ENCODE results near the gene CHD2. TPM values are rescaled to one million over a fixed set of nuclear protein-coding genes. Genes with fewer than 3 reads are reported as not detected.

The CHD2 gene
- total and polyA plus RNA-seq, 2 donors (not counting 3 experiments of a cell fraction or from before 2014, with no cell fraction given) = 53.8 to 97.9 TPM

GRCh38 chr15:93005133-93005532, 105.0 kb downstream of the CHD2 start:
- POLR2A ChIA-PET = no interaction called here
- Histone ChIP-seq H3K27ac (ENCODE audit: insufficient read depth, low read depth, low read length) (no peak overlapping the region), H3K4me1 (ENCODE audit: control insufficient read depth, extremely low read depth, insufficient read depth, low read length) (no peaks in the 10 kb centered on the region), H3K4me2 (ENCODE audit: insufficient read depth, low read length) (no peak overlapping the region), H3K36me3 (ENCODE audit: control insufficient read depth in 2 of 2, extremely low read depth in 1 of 2, insufficient read depth in 2 of 2, low read length in 2 of 2) (peaks cover 32 to 43% of the 10 kb centered on the region in 2 experiments), H3K4me3 (replicated peaks in 1 of 3; ENCODE audit: insufficient read depth in 1 of 3, low read depth in 1 of 3, low read length in 3 of 3) (no peak overlapping the region), H4K20me1 (replicated peaks; ENCODE audit: control insufficient read depth, extremely low read depth, insufficient read depth, low read length) (peaks cover 2% of the 10 kb centered on the region), H3K9me3 (replicated peaks; ENCODE audit: control insufficient read depth, insufficient read depth, low read length) (no peaks in the 10 kb centered on the region), H3K79me2 (ENCODE audit: control insufficient read depth, insufficient read depth, low read length) (peaks cover 15% of the 10 kb centered on the region), H3K27me3 (ENCODE audit: control insufficient read depth in 2 of 2, insufficient read depth in 2 of 2, low read length in 2 of 2) (no peaks in the 10 kb centered on the region), H3K9me1 (replicated peaks; ENCODE audit: control insufficient read depth, extremely low read depth, insufficient read depth, low read length) (no peaks in the 10 kb centered on the region), H2AFZ (ENCODE audit: low read depth, low read length) (no peak overlapping the region), H3K9ac (replicated peaks; ENCODE audit: extremely low read depth, insufficient read depth, low read length) (no peak overlapping the region)
- no peak for FAIRE-seq
- dilution Hi-C loops (cut with MboI; ENCODE audit: extremely low pct_ligation_motif_present, low sequenced_read_pairs) (no loop called here), intact Hi-C loops (cut with micrococcal nuclease) (no loop called here)
- DNase-seq (ENCODE audit: low read depth, low spot score) = no peak
- no peak for TF ChIP-seq EZH2 (IDR thresholded peaks at IDR 0.05; ENCODE audit: borderline replicate concordance, low read depth, low read length, severe bottlenecking)
- TF ChIP-seq POLR2A (IDR thresholded peaks at IDR 0.05; ENCODE audit: low read depth, low read length) = no peak
- CTCF ChIA-PET = interaction anchor here (1.3 kb wide), 1 partner anchor 22 kb away, joined by 3 read pairs; no protein-coding TSS in a partner anchor
- no TSS peak for BruUV-seq (replicated peaks)

- Histone ChIP-seq H3K79me2 (ENCODE audit: control insufficient read depth, insufficient read depth, low read length) (peaks cover 15% of the 10 kb centered on the region), H3K27ac (ENCODE audit: insufficient read depth, low read depth, low read length) (no peak overlapping the region), H3K36me3 (ENCODE audit: control insufficient read depth in 2 of 2, extremely low read depth in 1 of 2, insufficient read depth in 2 of 2, low read length in 2 of 2) (peaks cover 36 to 44% of the 10 kb centered on the region in 2 experiments), H2AFZ (ENCODE audit: low read depth, low read length) (no peak overlapping the region), H3K9ac (replicated peaks; ENCODE audit: extremely low read depth, insufficient read depth, low read length) (no peak overlapping the region), H4K20me1 (replicated peaks; ENCODE audit: control insufficient read depth, extremely low read depth, insufficient read depth, low read length) (peaks cover 2% of the 10 kb centered on the region), H3K4me3 (replicated peaks in 1 of 3; ENCODE audit: insufficient read depth in 1 of 3, low read depth in 1 of 3, low read length in 3 of 3) (no peak overlapping the region), H3K27me3 (ENCODE audit: control insufficient read depth in 2 of 2, insufficient read depth in 2 of 2, low read length in 2 of 2) (no peaks in the 10 kb centered on the region), H3K4me2 (ENCODE audit: insufficient read depth, low read length) (no peak overlapping the region), H3K9me1 (replicated peaks; ENCODE audit: control insufficient read depth, extremely low read depth, insufficient read depth, low read length) (no peaks in the 10 kb centered on the region), H3K4me1 (ENCODE audit: control insufficient read depth, extremely low read depth, insufficient read depth, low read length) (no peaks in the 10 kb centered on the region), H3K9me3 (replicated peaks; ENCODE audit: control insufficient read depth, insufficient read depth, low read length) (no peaks in the 10 kb centered on the region)
- ChIA-PET POLR2A (no interaction called here), CTCF (no interaction called here)
- DNase-seq (ENCODE audit: low read depth, low spot score) (no peak), FAIRE-seq (no peak)
- no TSS peak for BruUV-seq (replicated peaks)
- dilution Hi-C loops (cut with MboI; ENCODE audit: extremely low pct_ligation_motif_present, low sequenced_read_pairs) = no loop called here
- intact Hi-C loops (cut with micrococcal nuclease) = no loop called here
- TF ChIP-seq JUN (IDR thresholded peaks at IDR 0.05; ENCODE audit: borderline replicate concordance, insufficient read depth, insufficient read length, low read depth) (no peak), MAX (IDR thresholded peaks at IDR 0.05; ENCODE audit: insufficient read depth, insufficient read length) (no peak), POLR2AphosphoS5 (IDR thresholded peaks at IDR 0.05; ENCODE audit: insufficient read depth, low read depth, low read length) (no peak), GATA2 (IDR thresholded peaks at IDR 0.05; ENCODE audit: insufficient read depth, insufficient read length, low read depth, low read length) (no peak), EZH2 (IDR thresholded peaks at IDR 0.05; ENCODE audit: borderline replicate concordance, low read depth, low read length, severe bottlenecking) (no peak), MYC (IDR thresholded peaks at IDR 0.05; ENCODE audit: low read depth, low read length) (no peak), FOS (IDR thresholded peaks at IDR 0.05; ENCODE audit: borderline replicate concordance, insufficient read depth, low read length) (no peak), CTCF (IDR thresholded peaks at IDR 0.05; ENCODE audit: extremely low read depth in 1 of 2, insufficient read depth in 1 of 2, low read depth in 1 of 2, low read length in 2 of 2) (no peak), POLR2A (IDR thresholded peaks at IDR 0.05; ENCODE audit: low read depth, low read length) (no peak)
Observed at GRCh38 chr15:93007994-93008393, 107.9 kb downstream of the CHD2 start.
